SK-N-SH treated with all-trans-retinoic acid at 6 μM for 48 hours (cell line): ENCODE data around the gene DYNLT2.

Source experiments
- ARNTL ChIP-seq: fragments of 450-650 bp; formaldehyde crosslinking; IDR thresholded peaks from 2 replicates; pipeline ENCODE4 v1.5.0; 2020; ENCODE audit warnings: low read depth, mild to moderate bottlenecking, moderate library complexity, borderline replicate concordance
- OSR1 ChIP-seq: fragments of 250-450 bp; sonication (Bioruptor Pico); IDR thresholded peaks from 2 replicates; pipeline ENCODE4 v1.8.0; 2022; ENCODE audit warnings: moderate library complexity, mild to moderate bottlenecking, inconsistent platforms
- PPARA ChIP-seq: fragments of 250-450 bp; sonication (Bioruptor Pico); IDR thresholded peaks from 2 replicates; pipeline ENCODE4 v1.5.0; 2020; ENCODE audit warnings: mild to moderate bottlenecking, borderline replicate concordance
- RARB ChIP-seq: fragments of 250-450 bp; sonication (Bioruptor Pico); IDR thresholded peaks from 2 replicates; pipeline ENCODE4 v1.8.0; 2021; ENCODE audit warnings: mild to moderate bottlenecking, moderate library complexity
- SNAI2 ChIP-seq: fragments of 250-450 bp; sonication (Bioruptor Pico); IDR thresholded peaks from 2 replicates; pipeline ENCODE4 v1.5.0; 2020; ENCODE audit warnings: mild to moderate bottlenecking, moderate library complexity
- TCF4 ChIP-seq: fragments of 250-450 bp; sonication (Bioruptor Pico); IDR thresholded peaks from 2 replicates; pipeline ENCODE4 v1.8.0; 2021; ENCODE audit warnings: mild to moderate bottlenecking, moderate library complexity, borderline replicate concordance
- ZC3H10 ChIP-seq: fragments of 250-450 bp; sonication (Bioruptor Pico); IDR thresholded peaks from 2 replicates; pipeline ENCODE4 v1.5.1; 2021; ENCODE audit warnings: mild to moderate bottlenecking, moderate library complexity
- ZFP3 ChIP-seq: fragments of 250-450 bp; sonication (Bioruptor Pico); IDR thresholded peaks from 2 replicates; pipeline ENCODE4 v1.5.0; 2020; ENCODE audit warnings: mild to moderate bottlenecking, moderate library complexity
- ZFP30 ChIP-seq: fragments of 450-650 bp; formaldehyde crosslinking; IDR thresholded peaks from 2 replicates; pipeline ENCODE4 v1.5.0; 2022; ENCODE audit warnings: mild to moderate bottlenecking, moderate library complexity
- ZNF70 ChIP-seq: fragments of 450-650 bp; formaldehyde crosslinking; IDR thresholded peaks from 2 replicates; pipeline ENCODE4 v1.5.0; 2020; ENCODE audit warnings: mild to moderate bottlenecking, moderate library complexity
- TF ChIP-seq, protein P1 (sequence below): fragments of 250-450 bp; sonication (Bioruptor Pico); IDR thresholded peaks from 2 replicates; pipeline ENCODE4 v1.8.0; 2020; ENCODE audit warnings: mild to moderate bottlenecking, moderate library complexity, borderline replicate concordance
- TF ChIP-seq, protein P2 (sequence below): fragments of 250-450 bp; sonication (Bioruptor Pico); IDR thresholded peaks from 2 replicates; pipeline ENCODE4 v1.5.1; 2021; ENCODE audit warnings: mild to moderate bottlenecking, moderate library complexity
- TF ChIP-seq, protein P3 (sequence below): fragments of 250-450 bp; sonication (Bioruptor Pico); IDR thresholded peaks from 2 replicates; pipeline ENCODE4 v1.5.1; 2020; ENCODE audit warnings: low read depth, mild to moderate bottlenecking, moderate library complexity

DNA sequence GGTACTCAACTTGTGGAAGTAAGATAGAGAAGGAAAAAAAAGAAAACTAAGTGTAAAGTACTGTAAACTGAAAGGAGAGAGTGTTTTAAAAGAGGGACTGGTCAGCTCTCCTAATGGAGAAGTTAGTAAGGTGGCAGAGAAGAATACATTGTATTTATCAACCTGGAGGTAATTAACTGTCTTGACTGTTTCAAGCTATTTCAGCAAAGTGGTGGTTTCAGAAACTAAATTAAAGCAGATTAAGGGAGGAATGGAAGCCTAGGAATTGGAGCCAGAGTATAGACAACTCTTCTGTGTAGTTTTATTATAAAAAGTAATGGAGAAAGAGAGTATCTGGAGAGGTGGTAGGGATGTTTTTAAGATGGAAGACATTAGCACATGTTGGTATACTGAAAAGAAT, 24.4 kb downstream of the DYNLT2 start:
- TF ChIP-seq, protein P1, sequence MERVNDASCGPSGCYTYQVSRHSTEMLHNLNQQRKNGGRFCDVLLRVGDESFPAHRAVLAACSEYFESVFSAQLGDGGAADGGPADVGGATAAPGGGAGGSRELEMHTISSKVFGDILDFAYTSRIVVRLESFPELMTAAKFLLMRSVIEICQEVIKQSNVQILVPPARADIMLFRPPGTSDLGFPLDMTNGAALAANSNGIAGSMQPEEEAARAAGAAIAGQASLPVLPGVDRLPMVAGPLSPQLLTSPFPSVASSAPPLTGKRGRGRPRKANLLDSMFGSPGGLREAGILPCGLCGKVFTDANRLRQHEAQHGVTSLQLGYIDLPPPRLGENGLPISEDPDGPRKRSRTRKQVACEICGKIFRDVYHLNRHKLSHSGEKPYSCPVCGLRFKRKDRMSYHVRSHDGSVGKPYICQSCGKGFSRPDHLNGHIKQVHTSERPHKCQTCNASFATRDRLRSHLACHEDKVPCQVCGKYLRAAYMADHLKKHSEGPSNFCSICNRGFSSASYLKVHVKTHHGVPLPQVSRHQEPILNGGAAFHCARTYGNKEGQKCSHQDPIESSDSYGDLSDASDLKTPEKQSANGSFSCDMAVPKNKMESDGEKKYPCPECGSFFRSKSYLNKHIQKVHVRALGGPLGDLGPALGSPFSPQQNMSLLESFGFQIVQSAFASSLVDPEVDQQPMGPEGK (CRISPR knock-in tag) = no peak
- no peak for TF ChIP-seq ZFP3
- no peak for TF ChIP-seq TCF4 (CRISPR knock-in tag)
- no peak for TF ChIP-seq PPARA (CRISPR knock-in tag)
- TF ChIP-seq, protein P2, sequence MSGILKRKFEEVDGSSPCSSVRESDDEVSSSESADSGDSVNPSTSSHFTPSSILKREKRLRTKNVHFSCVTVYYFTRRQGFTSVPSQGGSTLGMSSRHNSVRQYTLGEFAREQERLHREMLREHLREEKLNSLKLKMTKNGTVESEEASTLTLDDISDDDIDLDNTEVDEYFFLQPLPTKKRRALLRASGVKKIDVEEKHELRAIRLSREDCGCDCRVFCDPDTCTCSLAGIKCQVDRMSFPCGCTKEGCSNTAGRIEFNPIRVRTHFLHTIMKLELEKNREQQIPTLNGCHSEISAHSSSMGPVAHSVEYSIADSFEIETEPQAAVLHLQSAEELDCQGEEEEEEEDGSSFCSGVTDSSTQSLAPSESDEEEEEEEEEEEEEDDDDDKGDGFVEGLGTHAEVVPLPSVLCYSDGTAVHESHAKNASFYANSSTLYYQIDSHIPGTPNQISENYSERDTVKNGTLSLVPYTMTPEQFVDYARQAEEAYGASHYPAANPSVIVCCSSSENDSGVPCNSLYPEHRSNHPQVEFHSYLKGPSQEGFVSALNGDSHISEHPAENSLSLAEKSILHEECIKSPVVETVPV = no peak
- TF ChIP-seq RARB (CRISPR knock-in tag) = no peak
- no peak for TF ChIP-seq ZFP30
- no peak for TF ChIP-seq ZNF70 (CRISPR knock-in tag)
- TF ChIP-seq, protein P3, sequence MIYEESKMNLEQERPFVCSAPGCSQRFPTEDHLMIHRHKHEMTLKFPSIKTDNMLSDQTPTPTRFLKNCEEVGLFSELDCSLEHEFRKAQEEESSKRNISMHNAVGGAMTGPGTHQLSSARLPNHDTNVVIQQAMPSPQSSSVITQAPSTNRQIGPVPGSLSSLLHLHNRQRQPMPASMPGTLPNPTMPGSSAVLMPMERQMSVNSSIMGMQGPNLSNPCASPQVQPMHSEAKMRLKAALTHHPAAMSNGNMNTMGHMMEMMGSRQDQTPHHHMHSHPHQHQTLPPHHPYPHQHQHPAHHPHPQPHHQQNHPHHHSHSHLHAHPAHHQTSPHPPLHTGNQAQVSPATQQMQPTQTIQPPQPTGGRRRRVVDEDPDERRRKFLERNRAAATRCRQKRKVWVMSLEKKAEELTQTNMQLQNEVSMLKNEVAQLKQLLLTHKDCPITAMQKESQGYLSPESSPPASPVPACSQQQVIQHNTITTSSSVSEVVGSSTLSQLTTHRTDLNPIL (CRISPR knock-in tag) = no peak
- TF ChIP-seq OSR1 (CRISPR knock-in tag) = no peak
- TF ChIP-seq SNAI2 = no peak
- no peak for TF ChIP-seq ZC3H10 (CRISPR knock-in tag)
- TF ChIP-seq ARNTL (CRISPR knock-in tag) = no peak
